Neural cell (in vitro differentiated cells): Measurements from ENCODE around the gene SLAIN1. TPM values are rescaled to one million over a fixed set of nuclear protein-coding genes. Genes with fewer than 3 reads are reported as not detected.

Source experiments
- H2AFZ ChIP-seq: fragments of 200-600, 300-800 bp; sonication (generic), shearing (Covaris generic); 2 replicates; pipeline ENCODE4 v1.6.0; 2014; ENCODE audit warnings: low read depth, mild to moderate bottlenecking, antibody characterized with exemption, low read length, moderate library complexity
- H3F3A ChIP-seq: fragments of 200-600 bp; shearing (Covaris generic); 2 replicates; pipeline ENCODE4 v1.6.1; 2016; ENCODE audit warnings: mild to moderate bottlenecking, moderate library complexity, mixed read lengths, antibody characterized with exemption, low read length; ENCODE audit not compliant: insufficient read depth, poor library complexity, severe bottlenecking
- H3K27ac ChIP-seq: fragments of 200-600, 300-800 bp; sonication (generic), shearing (Covaris generic); 2 replicates; pipeline ENCODE4 v1.5.1; 2014; ENCODE audit warnings: mild to moderate bottlenecking, low read length, moderate library complexity
- H3K27me3 ChIP-seq: fragments of 300-800, 200-600 bp; sonication (generic), shearing (Covaris generic); 2 replicates; pipeline ENCODE4 v1.6.0; 2014; ENCODE audit warnings: mild to moderate bottlenecking, low read depth, low read length, moderate library complexity; ENCODE audit not compliant: insufficient read depth
- H3K36me3 ChIP-seq: fragments of 300-800, 200-600 bp; sonication (generic), shearing (Covaris generic); 2 replicates; pipeline ENCODE4 v1.5.1; 2014; ENCODE audit warnings: mild to moderate bottlenecking, antibody characterized with exemption, low read length, moderate library complexity; ENCODE audit not compliant: insufficient read depth
- H3K4me2 ChIP-seq: fragments of 300-800, 200-600 bp; sonication (generic), shearing (Covaris generic); 2 replicates; pipeline ENCODE4 v1.6.0; 2014; ENCODE audit warnings: mild to moderate bottlenecking, low read length
- H3K4me3 ChIP-seq: fragments of 300-800, 200-600 bp; sonication (generic), shearing (Covaris generic); 2 replicates; pipeline ENCODE4 v1.5.1; 2014; ENCODE audit warnings: mild to moderate bottlenecking, low read length, moderate library complexity
- H3K79me2 ChIP-seq: fragments of 200-600 bp; shearing (Covaris generic); replicated peaks from 2 replicates; pipeline ENCODE4 v1.6.0; 2014; ENCODE audit warnings: mild to moderate bottlenecking, low read length, moderate library complexity; ENCODE audit not compliant: insufficient read depth
- H3K9ac ChIP-seq: fragments of 300-800, 200-600 bp; sonication (generic), shearing (Covaris generic); 2 replicates; pipeline ENCODE4 v1.6.1; 2016; ENCODE audit warnings: mild to moderate bottlenecking, low read length, mixed read lengths
- H3K9me2 ChIP-seq: fragments of 200-600 bp; shearing (Covaris generic); 2 replicates; pipeline ENCODE4 v1.6.1; 2016; ENCODE audit warnings: mild to moderate bottlenecking, low read length, mixed read lengths; ENCODE audit not compliant: insufficient read depth
- H3K9me3 ChIP-seq: fragments of 200-600, 300-800 bp; sonication (generic), shearing (Covaris generic); 2 replicates; pipeline ENCODE4 v1.6.1; 2016; ENCODE audit warnings: mild to moderate bottlenecking, mixed run types, low read length, moderate library complexity, mixed read lengths
- H4K20me1 ChIP-seq: fragments of 200-600 bp; shearing (Covaris generic); 2 replicates; pipeline ENCODE4 v1.6.1; 2016; ENCODE audit warnings: mild to moderate bottlenecking, mixed run types; ENCODE audit not compliant: insufficient read depth
- CTCF ChIP-seq: fragments of 450-650 bp; IDR thresholded peaks from 2 replicates; pipeline ENCODE4 v1.5.1; 2014; ENCODE audit warnings: antibody characterized with exemption, mild to moderate bottlenecking, moderate library complexity; ENCODE audit not compliant: poor library complexity, severe bottlenecking
- EP300 ChIP-seq: fragments of 450-650 bp; conservative IDR thresholded peaks from 2 replicates; pipeline ENCODE4 v1.6.1; 2014; ENCODE audit warnings: antibody characterized with exemption, mild to moderate bottlenecking, moderate library complexity; ENCODE audit not compliant: poor library complexity, severe bottlenecking
- EZH2 ChIP-seq: fragments of 200-600, 300-800 bp; shearing (Covaris generic), sonication (generic); IDR thresholded peaks from 2 replicates; pipeline ENCODE4 v1.6.1; 2014; ENCODE audit warnings: antibody characterized with exemption, low read length, borderline replicate concordance, mild to moderate bottlenecking; ENCODE audit not compliant: insufficient read depth, poor library complexity, severe bottlenecking
- MXI1 ChIP-seq: fragments of 450-650 bp; conservative IDR thresholded peaks from 2 replicates; pipeline ENCODE4 v1.6.1; 2014; ENCODE audit warnings: antibody characterized with exemption, mild to moderate bottlenecking; ENCODE audit not compliant: poor library complexity, severe bottlenecking
- POLR2AphosphoS5 ChIP-seq: IDR thresholded peaks from 2 replicates; pipeline ENCODE4 v1.6.1; 2012
- RAD21 ChIP-seq: fragments of 450-650 bp; conservative IDR thresholded peaks from 2 replicates; pipeline ENCODE4 v1.6.1; 2014; ENCODE audit warnings: antibody characterized with exemption, mild to moderate bottlenecking, moderate library complexity
- REST ChIP-seq: IDR thresholded peaks from 2 replicates; pipeline ENCODE4 v1.6.1; 2012; ENCODE audit warnings: borderline replicate concordance
- SMC3 ChIP-seq: fragments of 450-650 bp; conservative IDR thresholded peaks from 2 replicates; pipeline ENCODE4 v1.6.1; 2014; ENCODE audit warnings: antibody characterized with exemption, mild to moderate bottlenecking, moderate library complexity; ENCODE audit not compliant: poor library complexity
- TAF1 ChIP-seq: IDR thresholded peaks from 2 replicates; pipeline ENCODE4 v1.6.1; 2012; ENCODE audit warnings: low read depth
- polyA plus RNA-seq: library from polyadenylated mRNA; depleted of rRNA; stranded (reverse); fragments of >200 nt; gene quantifications from 2 replicates; pipeline ENCODE4 v1.2.3, GENCODE V29; 2014

Gene SLAIN1
- polyA plus RNA-seq, 1 donor from 2014 or later: 155 TPM

GRCh38 chr13:77732287-77732686, 34.8 kb downstream of the SLAIN1 start:
- Histone ChIP-seq H3K9me2 (no peaks in the 10 kb centered on the region), H3F3A (no peaks in the 10 kb centered on the region), H3K27ac (no peak overlapping the region), H3K9ac (no peak overlapping the region), H4K20me1 (no peaks in the 10 kb centered on the region), H3K4me2 (no peak overlapping the region), H3K27me3 (no peaks in the 10 kb centered on the region), H3K4me3 (no peak overlapping the region), H2AFZ (no peak overlapping the region), H3K79me2 (peaks cover 32% of the 10 kb centered on the region), H3K36me3 (peaks cover 12% of the 10 kb centered on the region), H3K9me3 (no peaks in the 10 kb centered on the region)
- TF ChIP-seq SMC3: no peak
- no peak for TF ChIP-seq CTCF
- no peak for TF ChIP-seq EZH2
- TF ChIP-seq RAD21: no peak

- Histone ChIP-seq H3K4me2 (no peak overlapping the region), H3K27me3 (no peaks in the 10 kb centered on the region), H3K36me3 (peaks cover 13% of the 10 kb centered on the region), H3K27ac (no peak overlapping the region), H3K9ac (no peak overlapping the region), H4K20me1 (no peaks in the 10 kb centered on the region), H2AFZ (no peak overlapping the region), H3F3A (no peaks in the 10 kb centered on the region), H3K9me2 (no peaks in the 10 kb centered on the region), H3K9me3 (no peaks in the 10 kb centered on the region), H3K4me3 (no peak overlapping the region), H3K79me2 (peaks cover 23% of the 10 kb centered on the region)
- TF ChIP-seq RAD21: no peak
- TF ChIP-seq TAF1: no peak
- no peak for TF ChIP-seq REST
- no peak for TF ChIP-seq EP300
- no peak for TF ChIP-seq SMC3
- TF ChIP-seq CTCF: no peak
- TF ChIP-seq POLR2AphosphoS5: no peak
- no peak for TF ChIP-seq EZH2
- TF ChIP-seq MXI1: no peak
Measured at GRCh38 chr13:77733674-77734073, 36.2 kb downstream of the SLAIN1 start.
